ENCODE measurements around the gene MYO1D.

Gene MYO1D

DNA sequence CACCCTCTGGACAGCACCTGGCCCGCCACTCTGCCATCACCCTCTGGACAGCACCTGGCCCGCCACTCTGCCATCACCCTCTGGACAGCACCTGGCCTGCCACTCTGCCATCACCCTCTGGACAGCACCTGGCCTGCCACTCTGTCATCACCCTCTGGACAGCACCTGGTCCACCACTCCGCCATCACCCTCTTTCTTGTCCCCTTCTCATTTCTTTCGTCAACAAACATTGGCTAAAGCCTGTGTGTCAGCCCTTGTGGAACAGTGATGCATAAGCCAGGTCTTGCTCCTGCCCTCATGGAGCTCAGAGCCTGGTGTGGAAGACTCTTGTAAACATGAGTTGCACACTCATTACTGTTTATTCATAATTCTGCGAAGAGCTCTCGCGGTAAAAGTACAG is 358.9 kb downstream of the MYO1D start:
- ATAC-seq, result no peak
- no peak for TF ChIP-seq TSHZ2 (CRISPR knock-in tag; IDR thresholded peaks at IDR 0.05)
- no peak for TF ChIP-seq ARNTL (CRISPR knock-in tag; IDR thresholded peaks at IDR 0.05; ENCODE audit: borderline replicate concordance, low read depth)
- TF ChIP-seq SNAI2 (CRISPR knock-in tag; IDR thresholded peaks at IDR 0.05), result no peak
- TF ChIP-seq TOX (CRISPR knock-in tag; IDR thresholded peaks at IDR 0.05; ENCODE audit: borderline replicate concordance), result no peak
- TF ChIP-seq ZFP30 (CRISPR knock-in tag; IDR thresholded peaks at IDR 0.05), result no peak

GRCh38 chr17:32516940-32517701 is 359.8 kb downstream of the MYO1D start:
- no peak for ATAC-seq
- TF ChIP-seq BACH2 (CRISPR knock-in tag; IDR thresholded peaks at IDR 0.05; ENCODE audit: borderline replicate concordance), result no peak
- no peak for TF ChIP-seq ISL1 (CRISPR knock-in tag; IDR thresholded peaks at IDR 0.05)
- TF ChIP-seq TSHZ2 (CRISPR knock-in tag; IDR thresholded peaks at IDR 0.05), result no peak
- no peak for TF ChIP-seq CSRNP3 (CRISPR knock-in tag; IDR thresholded peaks at IDR 0.05)
- no peak for TF ChIP-seq ESRRG (CRISPR knock-in tag; IDR thresholded peaks at IDR 0.05)
- no peak for TF ChIP-seq ARNTL (CRISPR knock-in tag; IDR thresholded peaks at IDR 0.05; ENCODE audit: borderline replicate concordance, low read depth)
- TF ChIP-seq ZC3H10 (CRISPR knock-in tag; IDR thresholded peaks at IDR 0.05), result no peak
- TF ChIP-seq TCF4 (CRISPR knock-in tag; IDR thresholded peaks at IDR 0.05; ENCODE audit: borderline replicate concordance), result no peak
- TF ChIP-seq RARB (CRISPR knock-in tag; IDR thresholded peaks at IDR 0.05), result no peak

DNA sequence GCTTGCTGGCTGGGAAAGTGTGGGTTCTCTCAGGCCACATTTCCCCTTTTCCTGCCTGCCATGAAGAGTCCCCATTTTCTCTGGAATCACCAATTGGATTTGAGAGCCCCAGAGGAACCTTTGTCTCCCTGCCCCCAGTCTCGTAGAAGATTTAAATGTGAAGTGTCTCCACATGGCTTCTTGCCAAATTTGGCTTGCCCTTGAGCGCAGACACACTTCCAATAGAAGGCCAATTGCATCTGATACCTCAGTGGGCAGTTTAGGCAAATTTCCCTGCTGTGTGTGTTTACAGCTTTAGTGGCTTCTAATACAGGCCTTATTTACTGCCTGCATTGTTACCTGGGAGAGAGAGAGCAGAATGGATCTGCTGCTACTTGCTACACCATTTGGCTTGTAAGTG is 360.5 kb downstream of the MYO1D start:
- TF ChIP-seq ZNF565 (CRISPR knock-in tag; conservative IDR thresholded peaks at IDR 0.05; ENCODE audit: low read depth), result no peak
- no peak for ATAC-seq

- TF ChIP-seq OSR1 (CRISPR knock-in tag; IDR thresholded peaks at IDR 0.05), result no peak
- no peak for TF ChIP-seq ZFP3 (CRISPR knock-in tag; IDR thresholded peaks at IDR 0.05)
- no peak for TF ChIP-seq CSDC2 (CRISPR knock-in tag; IDR thresholded peaks at IDR 0.05)
- no peak for TF ChIP-seq TSHZ2 (CRISPR knock-in tag; IDR thresholded peaks at IDR 0.05)
- no peak for TF ChIP-seq ARNTL (CRISPR knock-in tag; IDR thresholded peaks at IDR 0.05; ENCODE audit: borderline replicate concordance, low read depth)
- TF ChIP-seq ZNF8 (CRISPR knock-in tag; IDR thresholded peaks at IDR 0.05), result no peak
- TF ChIP-seq ZFP30 (CRISPR knock-in tag; IDR thresholded peaks at IDR 0.05), result no peak
- TF ChIP-seq RARB (CRISPR knock-in tag; IDR thresholded peaks at IDR 0.05), result no peak
- TF ChIP-seq, protein P1, sequence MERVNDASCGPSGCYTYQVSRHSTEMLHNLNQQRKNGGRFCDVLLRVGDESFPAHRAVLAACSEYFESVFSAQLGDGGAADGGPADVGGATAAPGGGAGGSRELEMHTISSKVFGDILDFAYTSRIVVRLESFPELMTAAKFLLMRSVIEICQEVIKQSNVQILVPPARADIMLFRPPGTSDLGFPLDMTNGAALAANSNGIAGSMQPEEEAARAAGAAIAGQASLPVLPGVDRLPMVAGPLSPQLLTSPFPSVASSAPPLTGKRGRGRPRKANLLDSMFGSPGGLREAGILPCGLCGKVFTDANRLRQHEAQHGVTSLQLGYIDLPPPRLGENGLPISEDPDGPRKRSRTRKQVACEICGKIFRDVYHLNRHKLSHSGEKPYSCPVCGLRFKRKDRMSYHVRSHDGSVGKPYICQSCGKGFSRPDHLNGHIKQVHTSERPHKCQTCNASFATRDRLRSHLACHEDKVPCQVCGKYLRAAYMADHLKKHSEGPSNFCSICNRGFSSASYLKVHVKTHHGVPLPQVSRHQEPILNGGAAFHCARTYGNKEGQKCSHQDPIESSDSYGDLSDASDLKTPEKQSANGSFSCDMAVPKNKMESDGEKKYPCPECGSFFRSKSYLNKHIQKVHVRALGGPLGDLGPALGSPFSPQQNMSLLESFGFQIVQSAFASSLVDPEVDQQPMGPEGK (CRISPR knock-in tag; IDR thresholded peaks at IDR 0.05; ENCODE audit: borderline replicate concordance), result no peak
- TF ChIP-seq ISL1 (CRISPR knock-in tag; IDR thresholded peaks at IDR 0.05), result no peak
- no peak for TF ChIP-seq GLIS3 (CRISPR knock-in tag; IDR thresholded peaks at IDR 0.05)
- TF ChIP-seq, protein P2, sequence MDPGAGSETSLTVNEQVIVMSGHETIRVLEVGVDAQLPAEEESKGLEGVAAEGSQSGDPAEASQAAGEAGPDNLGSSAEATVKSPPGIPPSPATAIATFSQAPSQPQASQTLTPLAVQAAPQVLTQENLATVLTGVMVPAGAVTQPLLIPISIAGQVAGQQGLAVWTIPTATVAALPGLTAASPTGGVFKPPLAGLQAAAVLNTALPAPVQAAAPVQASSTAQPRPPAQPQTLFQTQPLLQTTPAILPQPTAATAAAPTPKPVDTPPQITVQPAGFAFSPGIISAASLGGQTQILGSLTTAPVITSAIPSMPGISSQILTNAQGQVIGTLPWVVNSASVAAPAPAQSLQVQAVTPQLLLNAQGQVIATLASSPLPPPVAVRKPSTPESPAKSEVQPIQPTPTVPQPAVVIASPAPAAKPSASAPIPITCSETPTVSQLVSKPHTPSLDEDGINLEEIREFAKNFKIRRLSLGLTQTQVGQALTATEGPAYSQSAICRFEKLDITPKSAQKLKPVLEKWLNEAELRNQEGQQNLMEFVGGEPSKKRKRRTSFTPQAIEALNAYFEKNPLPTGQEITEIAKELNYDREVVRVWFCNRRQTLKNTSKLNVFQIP (CRISPR knock-in tag; IDR thresholded peaks at IDR 0.05; ENCODE audit: borderline replicate concordance, low read depth), result no peak
- ATAC-seq, result no peak
These were observed 361.1 kb downstream of the MYO1D start for GRCh38 chr17:32515677-32516383.
